ENCODE measurements around the gene GC.
"Not testable (repeated sequence)": the region's sequence is repeated elsewhere in the genome, so short reads cannot be mapped to it uniquely, and the experiment has no call there.

The GC gene

GRCh38 chr4:71783972-71784371 is at the start of gene GC:
TSS of gene GC (minus strand) at chr4:71784079. CDS start at chr4:71784018, 61 bp downstream.
- DNase-seq (ENCODE audit: low spot score): no peak

GRCh38 chr4:71833232-71833900 is 49.5 kb upstream of the GC start:
- DNase-seq (ENCODE audit: low spot score): no peak

- no peak for DNase-seq (ENCODE audit: low spot score)
Measured at GRCh38 chr4:71832049-71832448, 48.2 kb upstream of the GC start.

- DNase-seq (ENCODE audit: low spot score): no peak
Measured at GRCh38 chr4:71830497-71831190, 46.8 kb upstream of the GC start.

GRCh38 chr4:71828470-71828869 is 44.6 kb upstream of the GC start:
- no peak for DNase-seq (ENCODE audit: low spot score)

- no peak for DNase-seq (ENCODE audit: low spot score)
Measured at GRCh38 chr4:71827826-71828225, 43.9 kb upstream of the GC start.

- DNase-seq (ENCODE audit: low spot score): no peak
Measured at GRCh38 chr4:71816676-71817303, 32.9 kb upstream of the GC start.

- no peak for DNase-seq (ENCODE audit: low spot score)
Measured at GRCh38 chr4:71814433-71814832, 30.6 kb upstream of the GC start.

- not testable (repeated sequence) for DNase-seq (ENCODE audit: low spot score)
Measured at GRCh38 chr4:71809805-71810204, 25.9 kb upstream of the GC start.

- no peak for DNase-seq (ENCODE audit: low spot score)
Measured at GRCh38 chr4:71807469-71807868, 23.6 kb upstream of the GC start.

GRCh38 chr4:71805230-71805629 is 21.4 kb upstream of the GC start:
- DNase-seq (ENCODE audit: low spot score): not testable (repeated sequence)

- DNase-seq (ENCODE audit: low spot score): not testable (repeated sequence)
Measured at GRCh38 chr4:71804017-71804697, 20.3 kb upstream of the GC start.

GRCh38 chr4:71785959-71786358 is 2.1 kb upstream of the GC start:
- DNase-seq (ENCODE audit: low spot score): no peak

GRCh38 chr4:71784569-71785197 is 804 bp upstream of the GC start:
- DNase-seq (ENCODE audit: low spot score): no peak

- DNase-seq (ENCODE audit: low spot score): no peak
Measured at GRCh38 chr4:71777891-71778290, 6.0 kb downstream of the GC start.

- DNase-seq (ENCODE audit: low spot score): no peak
Measured at GRCh38 chr4:71775449-71775848, 8.4 kb downstream of the GC start.

GRCh38 chr4:71774136-71774535 is 9.7 kb downstream of the GC start:
- DNase-seq (ENCODE audit: low spot score): no peak

GRCh38 chr4:71773004-71773403 is 10.9 kb downstream of the GC start:
- DNase-seq (ENCODE audit: low spot score): no peak

GRCh38 chr4:71772592-71772991 is 11.3 kb downstream of the GC start:
- no peak for DNase-seq (ENCODE audit: low spot score)

GRCh38 chr4:71771613-71772012 is 12.3 kb downstream of the GC start:
- no peak for DNase-seq (ENCODE audit: low spot score)

- no peak for DNase-seq (ENCODE audit: low spot score)
Measured at GRCh38 chr4:71769434-71769833, 14.4 kb downstream of the GC start.

- no peak for DNase-seq (ENCODE audit: low spot score)
Measured at GRCh38 chr4:71768123-71768522, 15.8 kb downstream of the GC start.
